Measurements from ENCODE around the gene USP44.

USP44 gene

GRCh38 chr12:95481888-95482287 is 69.4 kb downstream of the USP44 start:
- no peaks in the 10 kb centered on the region for H3K27me3 ChIP-seq (ENCODE audit: low read length)
- H3K27ac ChIP-seq (ENCODE audit: low read depth, low read length) = no peak overlapping the region
- H3K9me2 ChIP-seq (replicated peaks; ENCODE audit: insufficient read depth, low read length) = no peaks in the 10 kb centered on the region
- H3K36me3 ChIP-seq (ENCODE audit: low read length) = peaks cover 39% of the 10 kb centered on the region
- TF ChIP-seq CTCF (IDR thresholded peaks at IDR 0.05; ENCODE audit: insufficient read depth, low read length, poor library complexity, severe bottlenecking) = no peak
- TF ChIP-seq EZH2phosphoT487 (conservative IDR thresholded peaks at IDR 0.05; ENCODE audit: low read length) = no peak
- H2AFZ ChIP-seq (ENCODE audit: low read depth, low read length, severe bottlenecking) = no peak overlapping the region
- H3K9me3 ChIP-seq (ENCODE audit: insufficient read depth, low read length) = no peaks in the 10 kb centered on the region
- peaks cover 3% of the 10 kb centered on the region; the same call in 1 of the 2 replicates for H3F3A ChIP-seq (ENCODE audit: insufficient read depth)
- no peak overlapping the region for H3K4me2 ChIP-seq (ENCODE audit: low read depth, low read length, poor library complexity, severe bottlenecking)
- peaks cover 5% of the 10 kb centered on the region; the same call in 1 of the 2 replicates for H4K20me1 ChIP-seq (ENCODE audit: low read depth, low read length)
- no peak overlapping the region for H3K4me3 ChIP-seq (ENCODE audit: insufficient read depth, low read length, poor library complexity, severe bottlenecking)
- H3K9ac ChIP-seq (ENCODE audit: low read length) = no peak overlapping the region
- H3K79me2 ChIP-seq (ENCODE audit: insufficient read depth, low read length) = peaks cover 77% of the 10 kb centered on the region

GRCh38 chr12:95481072-95481471 is 70.2 kb downstream of the USP44 start:
- H3K9me2 ChIP-seq (replicated peaks; ENCODE audit: insufficient read depth, low read length) = no peaks in the 10 kb centered on the region
- no peak overlapping the region for H3K27ac ChIP-seq (ENCODE audit: low read depth, low read length)
- H3K9ac ChIP-seq (ENCODE audit: low read length) = no peak overlapping the region
- TF ChIP-seq CTCF (IDR thresholded peaks at IDR 0.05; ENCODE audit: insufficient read depth, low read length, poor library complexity, severe bottlenecking) (no peak), EZH2phosphoT487 (conservative IDR thresholded peaks at IDR 0.05; ENCODE audit: low read length) (no peak)
- peaks cover 40% of the 10 kb centered on the region for H3K36me3 ChIP-seq (ENCODE audit: low read length)
- H3K4me3 ChIP-seq (ENCODE audit: insufficient read depth, low read length, poor library complexity, severe bottlenecking) = no peak overlapping the region
- H2AFZ ChIP-seq (ENCODE audit: low read depth, low read length, severe bottlenecking) = no peak overlapping the region
- H3K9me3 ChIP-seq (ENCODE audit: insufficient read depth, low read length) = no peaks in the 10 kb centered on the region
- H3K27me3 ChIP-seq (ENCODE audit: low read length) = no peaks in the 10 kb centered on the region
- peaks cover 85% of the 10 kb centered on the region for H3K79me2 ChIP-seq (ENCODE audit: insufficient read depth, low read length)
- H3F3A ChIP-seq (ENCODE audit: insufficient read depth) = peaks cover 3% of the 10 kb centered on the region; the same call in 1 of the 2 replicates
- H4K20me1 ChIP-seq (ENCODE audit: low read depth, low read length) = peaks cover 5% of the 10 kb centered on the region; the same call in 1 of the 2 replicates
- no peak overlapping the region for H3K4me2 ChIP-seq (ENCODE audit: low read depth, low read length, poor library complexity, severe bottlenecking)

- Histone ChIP-seq H3K36me3 (ENCODE audit: low read length) (peaks cover 34% of the 10 kb centered on the region), H3K4me3 (ENCODE audit: insufficient read depth, low read length, poor library complexity, severe bottlenecking) (no peak overlapping the region), H4K20me1 (ENCODE audit: low read depth, low read length) (peaks cover 8% of the 10 kb centered on the region; the same call in 1 of the 2 replicates), H3K9me3 (ENCODE audit: insufficient read depth, low read length) (no peaks in the 10 kb centered on the region), H3K27ac (ENCODE audit: low read depth, low read length) (no peak overlapping the region), H3K27me3 (ENCODE audit: low read length) (no peaks in the 10 kb centered on the region), H3F3A (ENCODE audit: insufficient read depth) (peaks cover 3% of the 10 kb centered on the region; the same call in 1 of the 2 replicates), H3K4me2 (ENCODE audit: low read depth, low read length, poor library complexity, severe bottlenecking) (no peak overlapping the region), H3K9me2 (replicated peaks; ENCODE audit: insufficient read depth, low read length) (no peaks in the 10 kb centered on the region), H2AFZ (ENCODE audit: low read depth, low read length, severe bottlenecking) (no peak overlapping the region), H3K79me2 (ENCODE audit: insufficient read depth, low read length) (peaks cover 94% of the 10 kb centered on the region), H3K9ac (ENCODE audit: low read length) (no peak overlapping the region)
- no peak for TF ChIP-seq EZH2phosphoT487 (conservative IDR thresholded peaks at IDR 0.05; ENCODE audit: low read length)
- no peak for TF ChIP-seq CTCF (IDR thresholded peaks at IDR 0.05; ENCODE audit: insufficient read depth, low read length, poor library complexity, severe bottlenecking)
Measured at GRCh38 chr12:95480230-95480629, 71.0 kb downstream of the USP44 start.

Measured in SU-DHL-6 (cell line).